Measurements from ENCODE around the gene PCDHGB2.
A peak's percentile ranks its signal among the peaks of the same experiment; 100 is the strongest.
"Not testable (repeated sequence)": the region's sequence is repeated elsewhere in the genome, so short reads cannot be mapped to it uniquely, and the experiment has no call there.

The PCDHGB2 gene

GRCh38 chr5:141359790-141360426 lies at the start of gene PCDHGB2:
Gene PCDHGB2 (plus strand): TSS chr5:141359994. CDS start chr5:141360136, 142 bp downstream.
- DNase-seq (ENCODE audit: low read depth): peak; percentile 31

- DNase-seq (ENCODE audit: low read depth): no peak
Observed at GRCh38 chr5:141313711-141314110, 46.1 kb upstream of the PCDHGB2 start.

- DNase-seq (ENCODE audit: low read depth): not testable (repeated sequence)
Observed at GRCh38 chr5:141316963-141317362, 42.8 kb upstream of the PCDHGB2 start.

- no peak for DNase-seq (ENCODE audit: low read depth)
Observed at GRCh38 chr5:141319202-141319601, 40.6 kb upstream of the PCDHGB2 start.

- DNase-seq (ENCODE audit: low read depth): no peak
Observed at GRCh38 chr5:141319699-141320098, 40.1 kb upstream of the PCDHGB2 start.

- DNase-seq (ENCODE audit: low read depth): peak; percentile 91
Observed at GRCh38 chr5:141320225-141321169, 39.3 kb upstream of the PCDHGB2 start, which contains the start of gene TAF7. Gene TAF7 (minus strand): TSS chr5:141320784. CDS start chr5:141320044, 740 bp downstream.

- no peak for DNase-seq (ENCODE audit: low read depth)
Observed at GRCh38 chr5:141322261-141322660, 37.5 kb upstream of the PCDHGB2 start.

- DNase-seq (ENCODE audit: low read depth): peak; percentile 68
Observed at GRCh38 chr5:141326088-141326854, 33.5 kb upstream of the PCDHGB2 start.

- no peak for DNase-seq (ENCODE audit: low read depth)
Observed at GRCh38 chr5:141328231-141328630, 31.6 kb upstream of the PCDHGB2 start.

GRCh38 chr5:141330299-141331080 lies 29.3 kb upstream of the PCDHGB2 start, which contains the start of gene PCDHGA1:
Gene PCDHGA1 (plus strand): TSS chr5:141330514.
- peak; percentile 59 for DNase-seq (ENCODE audit: low read depth)

GRCh38 chr5:141332571-141332970 lies 27.2 kb upstream of the PCDHGB2 start:
- DNase-seq (ENCODE audit: low read depth): not testable (repeated sequence)

- DNase-seq (ENCODE audit: low read depth): peak; percentile 43
Observed at GRCh38 chr5:141338538-141339306, 21.1 kb upstream of the PCDHGB2 start, which contains the start of gene PCDHGA2. Gene PCDHGA2 (plus strand): TSS chr5:141338760.

- DNase-seq (ENCODE audit: low read depth): not testable (repeated sequence)
Observed at GRCh38 chr5:141340781-141341354, 18.9 kb upstream of the PCDHGB2 start.

- no peak for DNase-seq (ENCODE audit: low read depth)
Observed at GRCh38 chr5:141342773-141343172, 17.0 kb upstream of the PCDHGB2 start.

- DNase-seq (ENCODE audit: low read depth): peak; percentile 51
Observed at GRCh38 chr5:141343242-141343952, 16.4 kb upstream of the PCDHGB2 start, which contains the start of gene PCDHGA3. Gene PCDHGA3 (plus strand): TSS chr5:141343829. CDS start chr5:141344034, 205 bp downstream.

- no peak for DNase-seq (ENCODE audit: low read depth)
Observed at GRCh38 chr5:141343953-141344463, 15.8 kb upstream of the PCDHGB2 start.

GRCh38 chr5:141345327-141345726 lies 14.5 kb upstream of the PCDHGB2 start:
- DNase-seq (ENCODE audit: low read depth): no peak

GRCh38 chr5:141346017-141346416 lies 13.8 kb upstream of the PCDHGB2 start:
- not testable (repeated sequence) for DNase-seq (ENCODE audit: low read depth)
